ELR (cell line): ENCODE measurements around the gene DGKZ.

ENCODE experiments used
- DNase-seq: peaks from one replicate; pipeline ENCODE4 v3.0.0-alpha.2; 2015; ENCODE audit warnings: low read depth

DGKZ gene

DNA sequence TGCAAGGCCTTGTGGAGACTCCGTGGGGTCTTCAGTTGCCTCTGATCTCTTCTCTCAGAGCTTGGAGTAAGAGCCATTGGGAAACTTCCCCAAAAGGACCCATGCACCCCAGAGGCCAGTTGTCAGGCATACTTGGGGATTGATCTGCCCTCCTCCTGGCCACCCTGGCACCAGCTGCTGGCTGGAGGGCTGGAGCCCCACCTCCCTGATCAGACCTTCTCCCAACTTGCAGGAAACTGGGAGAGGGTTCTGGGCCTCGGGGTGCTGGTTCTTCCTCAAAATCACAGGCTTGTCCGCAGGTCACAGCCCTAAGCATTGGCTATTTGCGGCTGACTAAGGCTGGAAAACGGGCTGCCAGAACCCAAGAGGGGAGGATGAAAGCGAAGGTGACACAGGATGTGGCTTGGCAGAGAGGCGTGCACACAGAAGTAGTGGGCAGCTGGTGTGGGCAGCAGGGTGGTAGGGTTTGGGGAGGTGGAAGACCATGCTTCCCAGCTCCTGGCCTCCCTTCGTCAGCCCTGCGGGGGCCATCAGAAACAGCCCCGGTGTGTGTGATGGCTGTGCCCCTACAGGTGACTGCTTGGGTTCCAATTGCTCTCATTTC, 1.3 kb upstream of the DGKZ start:
- no peak for DNase-seq

GRCh38 chr11:46347637-46348311, 511 bp downstream of the DGKZ start:
- DNase-seq, result peak; percentile 47

DNA sequence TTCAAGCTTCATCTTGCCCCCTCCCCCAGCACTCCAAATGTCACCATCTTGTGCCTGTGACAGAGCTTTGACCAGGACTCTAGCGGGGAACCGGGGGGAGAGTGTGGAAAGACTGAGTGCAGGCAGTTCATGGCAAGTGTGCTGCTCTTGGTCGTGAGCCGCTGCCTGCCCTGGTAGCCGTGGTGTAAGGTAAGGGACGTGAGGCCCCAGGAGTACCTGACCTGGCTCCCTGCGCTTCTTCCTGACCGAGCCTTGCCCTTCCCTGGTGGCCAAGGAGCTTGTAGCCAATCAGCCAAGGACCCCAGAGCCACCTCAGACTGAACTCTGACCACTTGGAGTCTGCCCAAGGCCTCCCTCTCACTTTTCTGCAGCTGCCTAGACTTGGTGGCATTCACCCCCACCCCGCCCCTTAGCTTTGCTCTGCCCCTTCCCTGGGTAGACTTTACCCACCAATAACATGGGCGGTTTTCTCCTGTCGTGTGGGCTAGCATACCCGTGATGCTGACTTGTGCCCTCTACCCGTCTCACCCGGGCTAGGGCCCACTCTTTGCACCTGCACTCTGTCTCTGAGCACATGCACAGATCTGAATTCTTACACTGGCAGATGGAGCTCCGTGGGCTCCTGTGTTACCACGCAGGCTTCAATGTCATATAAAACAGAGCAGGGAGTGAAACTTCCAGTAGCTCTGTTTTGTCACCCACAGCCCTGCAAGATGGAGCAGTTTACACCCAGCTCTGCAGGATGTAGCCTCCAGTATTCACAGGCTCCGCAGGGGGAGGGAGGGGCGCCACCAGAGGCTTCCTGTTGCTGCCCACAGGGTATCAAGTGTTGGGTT, 1.5 kb downstream of the DGKZ start:
- no peak for DNase-seq

DNA sequence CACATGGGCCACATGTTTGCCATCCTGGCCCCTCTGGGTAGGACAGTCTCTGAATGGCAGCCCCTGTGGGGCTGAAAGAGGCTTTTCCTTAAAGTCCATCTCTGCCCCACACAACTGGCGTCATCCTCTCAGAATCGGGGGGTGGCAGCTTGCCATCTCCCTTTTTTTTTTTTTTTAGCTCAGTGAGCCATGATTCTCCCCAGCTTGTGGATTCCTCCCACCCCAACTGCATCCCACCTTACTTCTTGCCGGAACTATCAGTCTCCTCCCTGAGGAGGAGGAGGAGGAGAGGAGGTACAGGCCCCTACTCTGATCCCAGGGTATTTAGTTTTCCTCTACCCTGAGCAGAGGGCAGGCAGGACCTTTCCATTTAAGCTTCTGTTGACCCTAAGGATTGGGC, 3.4 kb downstream of the DGKZ start:
- DNase-seq, result no peak

- DNase-seq, result no peak
Observed at GRCh38 chr11:46351148-46351547, 3.9 kb downstream of the DGKZ start.

GRCh38 chr11:46351606-46352005, 4.3 kb downstream of the DGKZ start:
- no peak for DNase-seq

- DNase-seq, result peak; percentile 56
Observed at GRCh38 chr11:46352063-46352841, 5.0 kb downstream of the DGKZ start.

DNA sequence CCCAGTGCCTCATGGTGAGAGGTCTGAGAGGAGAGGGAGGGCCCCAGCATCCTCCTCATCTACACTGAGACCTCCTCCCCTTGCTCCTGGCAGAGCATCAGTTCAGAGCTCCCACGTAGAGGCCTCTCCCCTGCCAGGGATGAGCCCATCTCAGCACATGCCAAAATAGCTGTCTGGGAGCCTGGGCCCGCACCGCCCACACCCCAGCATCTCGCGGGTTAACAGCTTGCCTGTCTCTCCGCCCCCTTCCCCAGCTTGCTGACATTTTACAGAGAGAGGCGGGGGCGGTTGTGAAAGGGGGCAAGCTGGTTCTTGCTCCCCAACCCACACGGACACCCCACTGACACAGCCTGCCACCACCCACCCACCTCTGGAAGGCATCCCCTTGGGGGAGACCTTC, 6.4 kb downstream of the DGKZ start:
- no peak for DNase-seq

GRCh38 chr11:46356924-46357482, 9.7 kb downstream of the DGKZ start:
- DNase-seq, result peak; percentile 67

DNA sequence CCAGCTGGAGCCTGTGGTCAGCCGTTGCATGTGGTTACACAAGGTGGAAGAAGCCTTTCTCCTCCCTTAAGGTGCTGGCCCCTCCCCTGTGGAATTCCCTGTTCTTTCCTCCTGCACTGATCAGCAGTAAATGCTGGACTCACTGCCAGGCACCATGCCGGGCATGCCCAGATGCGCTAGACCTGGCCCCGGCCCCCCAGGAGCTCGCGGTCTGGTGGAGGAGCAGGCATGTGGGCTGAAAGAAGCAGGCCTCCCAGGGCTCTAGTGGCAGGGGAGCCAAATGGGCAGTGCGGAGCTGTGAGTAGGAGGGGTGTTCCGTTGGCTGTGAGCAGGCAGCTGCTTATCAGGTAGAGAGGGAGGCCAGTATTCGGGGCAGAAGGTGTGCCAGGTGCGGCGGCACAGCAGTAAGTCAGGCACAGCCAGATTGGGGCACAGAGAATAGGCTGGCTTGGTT, 10.2 kb downstream of the DGKZ start:
- DNase-seq, result no peak

DNA sequence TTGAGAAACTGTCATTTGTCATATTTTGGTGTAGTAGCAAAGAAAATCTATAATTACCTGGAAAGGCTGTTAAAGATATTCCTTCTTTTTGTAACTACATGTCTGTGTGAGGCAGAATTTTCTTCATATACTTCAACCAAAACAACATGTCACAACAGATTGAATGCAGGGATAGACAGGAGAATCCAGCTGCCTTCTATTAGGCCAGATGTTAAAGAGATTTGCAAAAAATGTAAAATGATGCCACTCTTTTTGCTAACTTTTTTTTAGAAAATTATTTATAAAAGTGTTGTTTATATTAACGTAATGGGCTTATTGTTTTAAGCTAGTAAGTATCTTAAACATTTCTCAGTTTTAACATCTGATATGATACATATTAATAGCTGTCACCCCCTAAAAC, 12.7 kb downstream of the DGKZ start:
- no peak for DNase-seq

GRCh38 chr11:46360878-46361277, 13.6 kb downstream of the DGKZ start:
- no peak for DNase-seq

GRCh38 chr11:46361283-46362155, 14.3 kb downstream of the DGKZ start:
- DNase-seq, result no peak

GRCh38 chr11:46362156-46363030, 15.1 kb downstream of the DGKZ start:
- DNase-seq, result no peak

GRCh38 chr11:46363031-46363407, 15.8 kb downstream of the DGKZ start:
- peak; percentile 88 for DNase-seq

- DNase-seq, result peak; percentile 79
Observed at GRCh38 chr11:46363455-46364005, 16.3 kb downstream of the DGKZ start.

GRCh38 chr11:46364056-46364455, 16.8 kb downstream of the DGKZ start:
- DNase-seq, result peak; percentile 82

DNA sequence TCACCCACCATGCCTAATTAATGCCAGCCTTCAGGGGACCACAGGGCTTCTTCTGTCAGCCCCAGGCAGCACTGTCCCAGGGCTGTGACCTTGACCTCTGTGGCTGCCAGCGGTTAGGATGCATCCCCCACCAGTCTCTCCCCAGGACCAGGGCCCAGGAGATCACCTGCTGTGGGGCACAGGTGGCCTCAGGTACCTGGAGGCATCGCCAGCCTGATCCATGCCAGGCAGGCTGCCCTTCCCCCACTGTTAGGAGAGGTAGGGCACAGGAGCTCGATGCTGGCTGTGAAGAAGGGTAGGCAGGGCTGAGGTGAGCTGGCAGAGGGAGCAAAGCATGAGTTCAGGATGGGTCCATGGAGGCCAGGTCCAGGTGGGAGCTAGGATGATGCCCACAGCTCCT, 17.5 kb downstream of the DGKZ start:
- no peak for DNase-seq

DNA sequence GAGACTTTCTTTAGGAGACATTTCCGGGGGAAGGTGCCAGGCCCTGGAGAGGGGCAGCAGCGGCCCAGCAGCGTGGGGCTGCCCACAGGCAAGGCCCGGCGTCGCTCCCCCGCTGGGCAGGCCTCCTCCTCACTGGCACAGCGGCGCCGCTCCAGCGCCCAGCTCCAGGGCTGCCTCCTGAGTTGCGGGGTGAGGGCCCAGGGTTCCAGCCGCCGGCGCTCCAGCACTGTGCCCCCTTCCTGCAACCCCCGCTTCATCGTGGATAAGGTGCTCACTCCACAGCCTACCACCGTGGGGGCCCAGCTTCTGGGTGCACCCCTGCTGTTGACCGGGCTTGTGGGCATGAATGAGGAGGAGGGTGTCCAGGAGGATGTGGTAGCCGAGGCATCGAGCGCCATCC, 19.0 kb downstream of the DGKZ start:
- no peak for DNase-seq
